HG02588 (cell line): ENCODE data around the gene DGLUCY.
"Not testable (repeated sequence)": the region's sequence is repeated elsewhere in the genome, so short reads cannot be mapped to it uniquely, and the experiment has no call there.

ENCODE experiments used
- ATAC-seq: cut with Tn5 transposase; IDR thresholded peaks from one replicate; pipeline ENCODE4 v1.9.1; 2021; ENCODE audit warnings: mild to moderate bottlenecking, moderate library complexity; ENCODE audit not compliant: unreplicated experiment

DGLUCY gene

DNA sequence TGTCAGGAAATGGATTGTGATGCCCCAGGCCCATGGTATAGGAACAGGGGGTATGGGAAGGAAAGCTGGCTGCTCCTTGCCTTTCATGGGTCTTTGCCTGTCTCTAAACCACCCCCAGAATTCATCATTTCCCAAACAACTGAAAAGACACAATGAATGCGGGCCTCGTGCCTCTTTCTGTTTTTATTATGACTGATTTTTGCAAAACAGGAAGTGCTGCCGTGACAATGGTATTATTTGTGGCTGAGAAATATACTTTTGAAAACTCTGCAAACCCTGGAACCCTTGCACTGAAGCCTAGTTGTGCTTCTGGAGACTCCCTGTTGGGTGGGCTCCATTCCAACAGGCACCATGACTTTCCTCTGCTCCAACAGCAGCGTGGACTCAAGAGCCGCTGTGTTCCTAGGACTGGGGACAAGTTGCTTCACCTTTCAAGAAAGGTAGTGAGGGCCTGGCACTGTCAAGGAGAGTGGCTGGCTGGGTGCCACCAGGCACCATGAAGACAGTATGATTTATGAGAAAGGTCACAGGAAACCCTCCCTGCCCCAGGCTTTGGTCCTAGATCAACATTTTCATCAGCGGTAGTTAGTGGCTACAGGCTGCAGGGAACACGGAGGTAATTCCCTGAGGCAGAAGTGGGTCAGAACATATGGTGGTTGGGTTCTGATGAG is 4.8 kb upstream of the DGLUCY start:
- no peak for ATAC-seq

DNA sequence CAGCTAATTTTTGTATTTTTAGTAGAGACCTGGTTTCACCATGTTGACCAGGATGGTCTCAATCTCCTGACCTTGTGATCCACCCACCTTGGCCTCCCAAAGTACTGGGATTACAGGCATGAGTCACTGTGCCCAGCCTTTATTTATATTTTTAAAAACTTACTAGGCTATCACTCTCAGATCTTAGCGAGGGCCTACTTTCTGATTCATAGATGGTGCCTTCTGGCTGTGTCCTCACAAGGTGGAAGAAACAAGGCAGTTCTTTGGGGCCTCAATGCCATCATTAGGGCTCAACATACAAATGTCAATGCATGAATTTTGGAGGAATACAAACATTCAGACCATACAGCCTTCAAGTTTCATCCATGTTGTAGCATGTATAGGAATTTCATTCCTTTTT is 2.4 kb upstream of the DGLUCY start:
- no peak for ATAC-seq

DNA sequence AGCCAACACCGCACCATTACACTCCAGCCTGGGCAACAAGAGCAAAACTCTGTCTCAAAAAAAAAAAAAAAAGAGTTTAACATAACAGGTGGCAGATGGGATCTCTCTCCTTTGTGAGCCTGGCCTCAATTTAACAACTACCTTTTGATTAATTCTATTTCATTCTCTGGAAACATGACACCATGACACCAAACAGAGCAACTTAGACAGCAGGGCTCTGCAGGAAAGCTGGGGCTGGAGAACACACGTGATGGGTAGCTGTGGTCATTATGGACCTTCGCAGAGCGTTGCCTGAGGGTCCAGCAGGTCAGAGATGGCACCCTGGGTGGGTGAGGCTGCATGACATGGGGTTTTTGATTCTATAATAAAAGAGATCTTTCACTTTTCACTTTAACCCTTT is 1.7 kb upstream of the DGLUCY start:
- no peak for ATAC-seq

DNA sequence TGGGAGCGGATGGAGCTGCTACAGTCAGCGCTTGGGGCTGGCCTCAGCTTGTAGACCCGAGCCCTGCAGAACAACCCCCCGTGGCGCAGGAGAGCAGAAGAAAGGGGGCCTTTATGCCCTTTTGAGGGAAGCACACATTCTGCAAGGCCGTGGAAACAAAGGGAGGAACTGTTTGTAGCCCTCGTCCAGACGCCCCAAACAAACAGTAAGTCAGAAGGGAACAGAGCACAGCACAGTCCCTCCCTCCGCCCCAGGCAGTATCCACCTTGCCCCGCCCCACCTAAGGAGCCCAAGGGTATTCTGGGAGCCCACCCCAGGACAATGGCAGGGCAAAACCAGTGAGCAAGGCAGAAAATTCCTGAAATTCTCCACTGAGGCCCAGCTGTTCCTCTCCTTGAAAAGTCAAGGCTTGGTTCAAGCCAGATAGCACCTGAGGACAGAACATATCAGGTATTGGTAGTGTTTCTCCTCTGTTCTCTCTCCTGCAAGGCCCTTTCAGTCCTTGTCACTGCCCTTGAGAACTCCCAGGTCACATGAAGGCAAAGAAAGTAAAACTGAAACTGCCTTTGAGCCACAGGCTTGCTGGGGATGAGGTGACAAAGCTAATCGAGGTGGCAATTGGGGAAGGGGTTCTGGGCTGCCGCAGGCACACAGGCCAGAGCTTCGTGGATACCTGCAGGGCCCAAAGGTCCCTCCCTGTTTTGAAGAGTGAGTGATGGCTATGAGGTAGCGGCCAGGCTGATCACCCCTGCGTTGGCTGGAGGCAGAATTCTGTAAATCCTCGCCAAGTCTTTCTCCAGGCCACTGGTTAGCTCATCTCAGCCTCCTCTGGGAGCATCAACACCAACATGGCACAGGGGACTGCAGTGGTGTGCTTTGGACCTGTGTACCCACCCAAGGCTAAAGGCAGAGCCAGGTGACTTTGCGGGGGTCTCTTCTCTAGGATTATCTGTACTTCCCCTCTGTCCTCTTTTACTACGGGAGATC is 499 bp downstream of the DGLUCY start:
- peak; percentile 73 for ATAC-seq

DNA sequence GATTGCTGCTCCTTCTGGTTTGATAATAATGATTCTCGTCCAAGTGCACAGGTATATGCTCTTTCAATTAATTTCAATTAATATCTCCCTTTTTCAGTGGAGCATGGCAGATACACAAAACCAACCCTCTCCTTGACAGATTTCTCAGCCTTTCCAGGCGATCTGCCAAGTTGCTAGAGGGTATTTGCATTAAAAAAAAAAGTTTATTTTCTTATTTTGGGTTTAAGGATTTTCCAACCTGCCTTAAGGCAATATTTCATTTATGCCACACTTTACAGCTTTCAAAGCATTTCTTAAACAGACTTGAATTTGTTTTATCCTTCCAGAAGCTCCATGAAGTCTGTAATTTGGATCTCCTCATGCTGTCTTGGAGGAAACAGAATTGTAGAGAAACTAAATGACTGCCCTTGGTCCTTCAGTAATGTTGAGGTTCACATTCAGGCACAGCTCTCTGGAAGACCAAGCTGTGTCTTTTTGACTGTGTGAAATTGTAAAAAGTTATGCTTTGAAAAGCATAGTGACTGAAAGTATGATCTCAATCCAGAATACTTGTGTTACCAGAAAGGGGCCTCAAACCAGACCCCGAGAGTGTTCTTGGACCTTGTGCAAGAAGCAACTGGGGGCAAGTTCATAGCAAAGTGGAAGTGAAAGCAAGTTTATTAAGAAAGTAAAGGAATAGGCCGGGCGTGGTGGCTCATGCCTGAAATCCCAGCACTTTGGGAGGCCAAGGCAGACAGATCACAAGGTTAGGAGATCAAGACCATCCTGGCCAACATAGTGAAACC is 2.3 kb downstream of the DGLUCY start:
- no peak for ATAC-seq

DNA sequence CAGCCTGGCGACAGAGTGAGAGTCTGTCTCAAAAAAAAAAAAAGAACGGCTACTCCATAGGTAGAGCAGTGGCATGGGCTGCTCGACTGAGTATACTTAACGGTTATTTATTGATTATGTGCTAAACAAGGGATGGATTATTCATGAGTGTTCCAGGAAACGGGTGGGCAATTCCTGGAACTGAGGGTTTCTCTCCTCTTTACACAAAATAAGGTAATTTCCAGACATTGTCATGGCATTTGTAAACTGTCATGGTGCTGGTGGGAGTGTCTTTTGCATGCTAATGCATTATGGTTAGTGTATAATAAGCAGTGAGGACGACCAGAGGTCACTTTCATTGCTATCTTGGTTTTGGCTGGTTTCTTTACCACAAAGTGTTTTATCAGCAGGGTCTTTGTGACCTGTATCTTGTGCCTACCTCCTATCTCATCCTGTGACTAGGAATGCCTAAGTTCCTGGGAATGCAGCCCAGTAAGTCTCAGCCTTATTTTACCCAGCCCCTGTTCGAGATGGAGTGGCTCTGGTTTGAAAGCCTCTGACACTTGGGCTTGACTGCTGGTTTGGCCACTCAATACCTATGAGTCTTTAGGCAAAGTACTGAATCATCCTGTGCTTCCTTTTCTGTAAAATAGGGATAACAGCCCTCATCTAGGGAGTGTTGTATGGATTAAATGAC is 3.2 kb downstream of the DGLUCY start:
- no peak for ATAC-seq

DNA sequence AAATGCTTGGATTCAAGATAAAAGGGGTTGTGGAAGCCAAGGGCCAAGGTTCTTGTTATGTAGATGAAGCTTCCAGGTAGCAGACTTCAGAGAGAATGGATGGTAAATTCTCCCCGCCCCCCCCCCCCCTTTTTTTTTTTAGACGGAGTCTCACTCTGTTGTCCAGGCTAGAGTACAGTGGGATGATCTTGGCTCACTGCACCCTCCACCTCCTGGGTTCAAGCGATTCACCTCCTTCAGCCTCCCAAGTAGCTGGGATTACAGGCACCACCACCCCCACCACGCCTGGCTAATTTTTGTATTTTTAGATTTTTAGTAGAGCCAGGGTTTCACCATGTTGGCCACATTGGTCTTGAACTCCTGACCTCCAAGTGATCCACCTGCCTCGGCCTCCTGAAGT is 4.1 kb downstream of the DGLUCY start:
- ATAC-seq = no peak

DNA sequence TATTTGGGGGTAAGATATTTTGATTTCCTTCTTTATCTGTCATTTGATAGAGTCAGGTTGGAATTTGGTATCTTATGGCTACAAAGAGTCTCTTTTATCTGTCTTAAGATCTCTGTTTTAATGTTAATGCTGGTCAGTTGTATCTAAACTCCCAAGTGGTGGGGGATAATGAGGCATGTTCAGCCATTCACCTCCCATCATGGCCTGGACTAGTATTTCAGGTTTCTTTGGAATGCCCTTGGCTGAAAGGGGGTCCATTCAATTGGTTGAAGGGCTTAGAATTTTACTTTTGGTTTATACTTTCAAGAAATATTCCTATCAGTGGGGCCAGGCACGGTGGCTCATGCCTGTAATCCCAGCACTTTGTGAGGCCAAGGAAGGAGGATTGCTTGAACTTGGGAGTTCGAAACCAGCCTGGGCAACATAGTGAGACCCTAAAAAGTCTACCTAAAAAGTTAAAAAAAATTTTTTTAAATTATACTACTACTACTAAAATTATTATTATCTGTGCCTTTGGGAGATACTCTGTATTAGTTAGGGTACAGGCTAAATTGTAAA is 4.7 kb downstream of the DGLUCY start:
- ATAC-seq = no peak

DNA sequence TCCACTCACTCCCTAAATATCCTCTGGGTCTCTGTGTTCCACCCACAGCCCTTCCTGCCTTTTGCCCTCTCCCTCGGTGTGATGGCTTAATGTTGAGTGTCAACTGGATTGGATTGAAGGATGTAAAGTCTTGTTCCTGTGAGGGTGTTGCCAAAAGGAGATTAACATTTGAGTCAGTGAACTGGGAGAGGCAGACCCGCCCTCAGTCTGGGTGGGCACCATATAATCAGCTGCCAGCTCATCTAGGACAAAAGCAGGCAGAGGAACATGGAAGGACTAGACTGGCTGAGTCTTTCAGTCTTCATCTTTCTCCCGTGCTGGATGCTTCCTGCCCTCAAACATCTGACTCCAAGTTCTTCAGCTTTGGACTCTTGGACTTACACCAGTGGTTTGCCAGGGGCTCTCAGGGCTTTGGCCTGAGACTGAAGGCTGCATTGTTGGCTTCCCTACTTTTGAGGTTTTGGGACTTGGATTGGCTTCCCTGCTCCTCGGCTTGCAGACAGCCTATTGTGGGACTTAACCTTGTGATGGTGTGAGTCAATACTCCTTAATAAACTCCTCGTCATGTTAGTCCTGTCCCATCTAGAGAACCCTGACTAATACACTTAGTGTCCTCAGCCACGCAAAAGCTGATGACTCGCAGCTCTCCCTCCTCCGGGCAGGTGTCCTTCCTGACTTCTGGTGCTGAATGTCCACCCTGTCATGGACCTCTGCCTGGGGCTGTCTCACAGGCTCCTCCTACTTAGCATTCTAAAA is 5.9 kb downstream of the DGLUCY start:
- no peak for ATAC-seq

DNA sequence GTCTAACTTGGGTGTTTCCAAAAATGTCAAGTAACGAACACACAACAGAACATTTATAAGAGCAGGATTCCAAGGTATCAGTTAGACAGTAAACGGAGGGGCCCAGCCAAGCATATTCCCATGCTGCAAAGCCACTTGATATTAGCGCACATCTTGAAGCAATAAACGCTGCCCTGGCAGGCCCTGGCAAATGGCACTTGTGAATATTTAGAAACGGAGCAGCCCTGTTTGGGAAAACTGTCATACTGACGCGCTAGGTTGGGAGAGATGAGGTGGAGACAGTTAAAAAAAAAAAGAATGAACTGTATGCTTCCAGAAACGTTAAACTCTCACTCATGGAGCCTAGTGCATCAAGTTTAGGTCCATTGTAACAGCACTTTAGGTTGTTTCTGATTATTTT is 9.3 kb downstream of the DGLUCY start:
- ATAC-seq = no peak

DNA sequence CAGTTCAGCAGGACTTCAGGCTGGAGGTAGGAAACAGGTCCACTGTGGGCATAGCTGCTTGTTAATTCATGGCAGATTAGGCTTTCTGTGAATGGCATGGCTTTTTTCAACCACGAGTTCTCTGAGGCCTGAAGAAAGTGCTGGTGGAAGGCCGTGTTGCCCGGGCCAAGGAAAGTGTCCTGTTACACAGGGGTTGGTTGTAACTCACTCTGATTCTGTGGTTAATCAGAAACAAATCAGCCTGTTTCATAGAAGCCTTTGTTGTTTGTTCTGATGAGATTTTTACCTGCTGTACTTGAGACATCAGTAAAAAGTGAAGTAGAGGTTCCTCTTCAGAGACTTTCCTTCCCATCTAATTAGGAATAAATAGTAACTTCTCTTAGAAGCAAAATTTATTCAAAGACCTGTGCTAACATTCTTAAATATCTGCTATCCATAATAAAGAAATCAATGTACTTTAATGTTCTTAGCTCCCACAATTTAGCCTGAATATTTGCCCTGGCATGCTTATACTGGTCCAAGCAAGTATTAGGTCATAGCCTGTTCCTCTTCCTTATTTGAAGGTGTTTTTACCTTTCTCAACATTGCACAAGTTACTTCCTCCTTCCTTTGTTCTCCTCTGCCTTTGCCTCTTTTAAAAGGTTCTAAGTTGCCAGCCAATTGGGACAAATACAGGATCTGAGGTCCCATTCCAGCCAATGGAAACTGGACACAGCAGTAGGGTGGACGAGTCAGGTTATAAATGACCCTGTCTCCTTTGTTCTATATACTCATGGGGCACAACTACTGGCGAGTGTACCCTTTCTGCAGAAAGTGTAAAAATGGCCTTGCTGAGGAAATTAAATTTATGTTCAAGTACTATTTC is 10.8 kb downstream of the DGLUCY start:
- ATAC-seq = not testable (repeated sequence)

DNA sequence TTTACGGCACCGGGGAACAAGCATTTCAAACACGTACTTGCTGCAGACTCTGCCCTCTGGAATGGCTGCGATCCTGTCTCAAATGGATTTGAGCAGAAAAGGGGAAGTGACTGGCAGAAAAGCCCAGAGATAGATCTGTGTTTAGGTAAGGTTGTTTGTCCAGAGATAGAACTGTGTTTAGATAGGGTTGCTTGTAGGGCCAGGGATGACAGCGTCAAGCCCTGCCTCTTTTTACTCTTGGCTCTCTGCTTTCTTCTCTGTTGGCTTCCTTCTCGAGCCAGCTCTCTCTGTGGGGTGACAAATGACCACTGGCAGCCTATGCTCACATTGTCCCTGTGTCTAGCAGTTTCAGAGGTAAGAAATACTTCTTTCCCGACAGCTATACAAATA is 11.4 kb downstream of the DGLUCY start:
- no peak for ATAC-seq

DNA sequence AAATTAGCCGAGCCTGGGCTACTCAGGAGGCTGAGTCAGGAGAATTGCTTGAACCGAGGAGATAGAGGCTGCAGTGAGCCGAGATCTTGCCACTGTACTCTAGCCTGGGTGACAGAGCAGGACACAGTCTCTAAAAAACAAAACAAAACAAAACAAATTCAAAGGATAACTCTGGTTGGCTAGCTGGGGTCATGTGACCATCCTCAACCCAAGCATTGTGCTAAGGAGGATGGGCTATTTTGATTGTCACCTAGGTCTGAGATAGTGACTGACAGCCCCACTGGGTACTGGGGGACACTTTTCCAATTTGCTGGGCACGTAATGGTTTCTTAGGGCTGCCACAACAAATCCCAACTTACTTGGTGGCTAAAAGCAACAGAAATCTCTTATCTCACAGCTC is 11.9 kb downstream of the DGLUCY start:
- no peak for ATAC-seq

DNA sequence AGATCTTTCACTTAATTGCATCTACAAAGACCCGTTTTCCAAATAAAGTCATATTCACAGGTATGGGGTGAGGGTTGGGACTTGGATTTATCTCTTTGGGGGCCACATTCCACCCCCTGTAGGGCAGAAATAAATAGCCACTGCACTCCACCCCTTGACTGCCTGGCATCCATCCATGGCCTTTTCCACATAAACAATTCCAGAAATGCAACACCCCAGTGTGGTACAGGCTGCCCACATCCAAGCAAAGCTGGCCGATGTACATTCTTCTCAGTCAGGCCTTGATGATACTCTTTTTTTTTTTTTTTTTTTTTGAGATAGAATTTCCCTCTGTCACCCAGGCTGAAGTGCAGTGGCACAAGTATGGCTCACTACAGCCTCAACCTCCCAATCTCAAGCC is 12.9 kb downstream of the DGLUCY start:
- no peak for ATAC-seq

DNA sequence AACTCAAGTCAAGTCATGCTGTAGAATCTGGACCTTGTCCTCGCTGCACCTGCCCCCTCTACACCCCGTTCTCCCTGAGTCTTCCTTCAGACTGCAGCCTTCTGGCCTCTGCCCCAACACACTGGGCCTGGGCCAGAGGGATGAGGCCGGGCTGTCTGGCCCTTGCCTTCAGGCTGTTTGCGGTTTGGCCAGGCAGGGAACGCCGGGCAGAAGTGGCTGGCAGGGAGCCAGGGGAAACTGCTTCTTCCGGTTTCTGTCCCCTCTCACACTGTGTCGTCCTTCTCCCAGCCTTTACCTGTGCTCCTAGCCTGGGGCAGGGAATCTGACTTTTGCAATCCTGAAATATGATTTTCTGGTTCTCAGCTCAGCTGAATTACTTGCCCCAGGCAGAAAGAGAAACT is 13.5 kb downstream of the DGLUCY start:
- no peak for ATAC-seq

DNA sequence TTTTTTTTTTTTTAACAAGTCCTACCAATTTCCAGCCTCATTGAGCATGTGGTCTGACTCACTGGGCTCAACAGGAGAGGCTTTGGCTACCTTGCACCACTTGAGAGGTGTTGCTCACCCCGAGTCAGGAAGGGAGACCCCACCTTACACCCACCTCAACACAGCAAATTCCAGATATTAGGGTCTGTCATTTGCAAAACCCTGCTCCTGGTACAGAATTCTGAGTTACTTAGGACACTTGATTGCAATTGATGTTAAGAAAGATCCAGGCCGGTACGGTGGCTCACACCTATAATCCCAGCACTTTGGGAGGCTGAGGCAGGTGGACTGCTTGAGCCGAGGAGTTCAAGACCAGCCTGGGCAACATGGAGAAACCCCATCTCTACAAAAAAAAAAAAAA is 14.1 kb downstream of the DGLUCY start:
- ATAC-seq = no peak

DNA sequence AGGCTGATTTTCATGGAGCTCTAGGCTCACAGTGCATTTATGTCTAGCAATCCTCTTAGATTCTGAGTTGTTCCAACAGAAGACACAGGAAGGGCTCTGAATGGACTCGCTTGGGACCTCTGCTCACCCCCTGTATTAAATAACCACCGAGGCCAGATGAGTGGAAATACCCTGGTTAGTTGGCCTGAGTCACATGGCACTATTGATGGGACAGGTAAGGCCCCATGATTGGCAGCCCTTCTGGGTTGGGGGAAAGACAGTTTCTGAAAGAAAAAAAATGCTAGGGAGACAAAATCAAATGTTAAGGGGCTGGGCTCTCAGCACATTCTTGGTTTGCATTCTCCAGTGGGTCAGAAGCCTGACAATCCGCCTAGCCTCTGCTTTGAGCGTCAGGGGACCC is 14.8 kb downstream of the DGLUCY start:
- no peak for ATAC-seq

DNA sequence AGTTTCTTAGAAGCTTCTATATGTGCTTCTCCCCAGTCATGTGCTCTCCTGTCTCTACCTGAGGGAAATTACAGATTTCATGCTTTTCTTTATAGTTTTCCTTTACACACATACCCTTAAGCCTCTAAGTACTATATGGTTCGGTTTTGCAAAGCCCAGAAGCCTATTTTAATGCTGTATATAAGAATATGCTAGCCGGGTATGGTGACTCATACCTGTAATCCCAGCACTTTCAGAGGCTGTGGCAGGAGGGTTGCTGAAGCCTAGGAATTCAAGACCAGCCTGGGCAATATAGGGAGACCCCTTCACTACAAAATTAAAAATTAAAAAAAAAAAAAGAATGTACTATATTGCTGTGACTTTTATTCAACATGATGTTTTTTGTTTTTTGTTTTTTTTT is 15.4 kb downstream of the DGLUCY start:
- ATAC-seq = no peak

DNA sequence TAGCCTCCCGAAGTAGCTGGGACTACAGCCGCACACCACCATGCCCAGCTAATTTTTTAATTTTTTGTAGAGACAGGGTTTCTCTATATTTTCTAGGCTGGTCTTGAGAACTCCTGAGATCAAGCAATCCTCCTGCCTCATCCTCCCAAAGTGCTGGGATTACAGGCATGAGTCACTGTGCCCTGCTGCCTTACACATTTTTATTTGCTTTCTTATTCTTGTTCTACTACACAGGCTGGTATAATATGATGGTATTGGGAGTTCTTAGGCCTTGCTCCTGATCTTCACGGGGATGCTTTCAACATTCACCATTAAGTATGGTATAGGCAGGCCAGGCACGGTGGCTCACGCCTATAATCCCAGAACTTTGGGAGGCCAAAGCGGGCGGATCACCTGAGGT is 21.2 kb downstream of the DGLUCY start:
- no peak for ATAC-seq
